GM12878 (cell line): ENCODE data around the gene CCDC106. TPM values are rescaled to one million over a fixed set of nuclear protein-coding genes. Genes with fewer than 3 reads are reported as not detected.
A peak's percentile ranks its signal among the peaks of the same experiment; 100 is the strongest.

Experiments
- CBFB ChIP-seq: IDR thresholded peaks from 2 replicates; pipeline ENCODE4 v1.6.1; 2016; ENCODE audit warnings: antibody characterized with exemption, low read depth
- CBX3 ChIP-seq: fragments of 200-600 bp; sonication (generic); IDR thresholded peaks from 2 replicates; pipeline ENCODE4 v1.6.1; 2016; ENCODE audit warnings: low read depth, borderline replicate concordance
- CREB1 ChIP-seq: IDR thresholded peaks from 2 replicates; pipeline ENCODE4 v1.6.1; 2012; ENCODE audit warnings: low read depth, mild to moderate bottlenecking, inconsistent platforms
- HCFC1 ChIP-seq: fragments of 150-350 bp; IDR thresholded peaks from 2 replicates; pipeline ENCODE4 v1.6.1; 2014; ENCODE audit warnings: low read length
- IRF4 ChIP-seq: IDR thresholded peaks from 2 replicates; pipeline ENCODE4 v1.6.1; 2011; ENCODE audit warnings: low read depth, low read length
- MTA2 ChIP-seq: fragments of 450-650 bp; IDR thresholded peaks from 2 replicates; pipeline ENCODE4 v1.6.1; 2016; ENCODE audit warnings: low read depth, mild to moderate bottlenecking, moderate library complexity
- MYC ChIP-seq: IDR thresholded peaks from 2 replicates; pipeline ENCODE4 v1.6.1; 2011; ENCODE audit warnings: mild to moderate bottlenecking, low read length, moderate library complexity, inconsistent platforms; ENCODE audit not compliant: insufficient read depth, insufficient replicate concordance, insufficient read length, severe bottlenecking
- POLR2AphosphoS5 ChIP-seq: IDR thresholded peaks from 2 replicates; pipeline ENCODE4 v1.6.1; 2011; ENCODE audit warnings: mild to moderate bottlenecking, low read length, inconsistent platforms
- PRDM15 ChIP-seq: fragments of 450-650 bp; formaldehyde crosslinking; IDR thresholded peaks from 2 replicates; pipeline ENCODE4 v1.4.0; 2020; ENCODE audit warnings: mild to moderate bottlenecking, moderate library complexity
- RELA ChIP-seq: fragments of 450-650 bp; IDR thresholded peaks from 2 replicates; pipeline ENCODE4 v1.8.0; 2014; ENCODE audit warnings: borderline replicate concordance; ENCODE audit not compliant: partially characterized antibody
- SIN3A ChIP-seq: IDR thresholded peaks from 2 replicates; pipeline ENCODE4 v1.6.1; 2012; ENCODE audit warnings: low read depth, low read length, improper control_type of control experiment
- STAT1 ChIP-seq: fragments of 450-650 bp; conservative IDR thresholded peaks from 2 replicates; pipeline ENCODE4 v1.6.1; 2014; ENCODE audit warnings: antibody characterized with exemption, mild to moderate bottlenecking
- SUZ12 ChIP-seq: fragments of 200-600 bp; sonication (generic); IDR thresholded peaks from one replicate; pipeline ENCODE4 v1.6.1; 2018; ENCODE audit warnings: antibody characterized with exemption, mild to moderate bottlenecking; ENCODE audit not compliant: unreplicated experiment
- TCF12 ChIP-seq: IDR thresholded peaks from 2 replicates; pipeline ENCODE4 v1.6.1; 2011; ENCODE audit warnings: low read depth, mild to moderate bottlenecking, low read length
- TCF3 ChIP-seq: IDR thresholded peaks from 2 replicates; pipeline ENCODE4 v1.6.1; 2012; ENCODE audit warnings: low read depth, mild to moderate bottlenecking, low read length, borderline replicate concordance; ENCODE audit not compliant: insufficient read depth
- YBX1 ChIP-seq: fragments of 450-650 bp; IDR thresholded peaks from 2 replicates; pipeline ENCODE4 v1.6.1; 2016; ENCODE audit warnings: antibody characterized with exemption
- YY1 ChIP-seq: IDR thresholded peaks from 2 replicates; pipeline ENCODE4 v1.6.1; 2011; ENCODE audit warnings: low read depth, mild to moderate bottlenecking, low read length
- ZBTB11 ChIP-seq: fragments of 450-650 bp; formaldehyde crosslinking; IDR thresholded peaks from 2 replicates; pipeline ENCODE4 v1.5.0; 2022; ENCODE audit warnings: mild to moderate bottlenecking, missing genetic modification characterization
- ZNF592 ChIP-seq: fragments of 450-650 bp; IDR thresholded peaks from 2 replicates; pipeline ENCODE4 v1.6.1; 2017; ENCODE audit warnings: mild to moderate bottlenecking, moderate library complexity
- polyA plus RNA-seq, 11 experiments: library from polyadenylated mRNA; depleted of rRNA in 4 of 11; unstranded in 6 of 11; stranded (reverse) in 5 of 11; fragments of >200 nt; fragmentation: Nextera tagmentation in 4 of 11; fragmentation: Illumina TruSeq in 1 of 11; extraction: Ambion mirVana in 4 of 11; extraction: Trizol in 1 of 11; gene quantifications; 1 replicate in 1 of 11; 2 replicates in 10 of 11; pipeline versions ENCODE4 v1.2.1 to v1.2.3, GENCODE V29; 2011 to 2016; ENCODE audit warnings: inconsistent platforms in 2 of 11, missing spikeins in 2 of 11, low read depth in 1 of 11
- total RNA-seq, 4 experiments: library from RNA; depleted of rRNA in 3 of 4; stranded (reverse); fragments of >200 nt in 3 of 4; fragmentation: Illumina TruSeq in 1 of 4; extraction: Trizol in 1 of 4; gene quantifications; 2 replicates each; pipeline versions ENCODE4 v1.2.1 to v1.2.3, GENCODE V29; 2013 to 2021

CCDC106 gene
- total and polyA plus RNA-seq, 10 of the 15 experiments (the other 5 are each of a cell fraction or from before 2014, with no cell fraction given): 0.04 to 35.9 (median 19.8) TPM

DNA sequence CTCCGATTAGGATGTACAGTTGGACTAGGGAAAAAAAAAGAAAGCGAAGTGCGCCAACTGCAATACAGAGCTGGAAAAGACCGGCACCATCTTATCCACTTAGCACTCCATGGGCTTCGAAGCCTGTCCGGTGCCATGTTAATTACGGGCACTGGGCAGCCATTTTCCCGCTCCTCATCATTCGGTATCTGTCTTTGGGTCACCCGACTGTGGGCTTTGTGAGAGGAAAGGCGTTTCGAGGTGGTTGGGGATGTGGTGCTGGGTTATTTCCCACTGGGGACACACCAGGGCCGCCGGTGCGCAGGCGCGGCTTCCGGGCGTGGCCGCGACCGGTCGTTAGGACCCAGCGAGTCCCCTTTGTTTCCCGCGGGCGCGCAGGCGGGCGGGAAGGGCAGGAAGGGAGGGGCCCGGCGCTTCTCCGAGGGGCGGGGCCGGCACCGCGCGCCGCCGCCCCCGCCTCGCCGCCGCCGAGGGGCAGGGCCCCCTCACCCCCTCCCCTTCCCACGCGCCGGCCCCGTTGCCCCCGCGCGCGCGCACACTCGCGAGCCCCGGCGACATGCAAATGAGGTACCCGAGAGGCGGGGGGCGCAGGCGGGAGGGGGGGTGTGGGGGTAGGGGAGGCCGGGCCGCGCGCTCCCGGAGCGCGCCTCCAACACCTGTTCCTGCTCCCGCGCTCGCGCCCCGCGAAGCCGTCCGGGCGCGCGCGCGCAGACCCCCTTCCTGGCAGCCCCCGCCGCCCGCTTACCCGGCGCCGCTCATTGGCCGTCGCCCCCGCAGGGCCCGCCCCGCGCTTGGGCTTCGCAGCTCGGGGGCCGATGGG, 48.0 kb upstream of the CCDC106 start, which contains the start of gene ZNF524 (continued):
- no peak for TF ChIP-seq ZBTB11 (CRISPR knock-in tag)
- TF ChIP-seq YY1: peak; percentile 93
- no peak for TF ChIP-seq MTA2
- no peak for TF ChIP-seq CBX3
- peak; percentile 40 for TF ChIP-seq RELA
- peak; percentile 45; the same call in 1 of the 2 replicates for TF ChIP-seq TCF12
- TF ChIP-seq CBFB: 0 out of 2 replicates have a peak, but pooled peaks have one; percentile 33
- peak; percentile 93; the same call in 1 of the 2 replicates for TF ChIP-seq STAT1
- no peak for TF ChIP-seq PRDM15 (CRISPR knock-in tag)
- peak; percentile 49 for TF ChIP-seq MYC
- no peak for TF ChIP-seq ZNF592
- 0 out of 2 replicates have a peak, but pooled peaks have one; percentile 24 for TF ChIP-seq TCF3
- TF ChIP-seq HCFC1: peak; percentile 66
- peak; percentile 25; the same call in 1 of the 2 replicates for TF ChIP-seq POLR2AphosphoS5
- TF ChIP-seq IRF4: no peak
- TF ChIP-seq SUZ12: no peak
- no peak for TF ChIP-seq YBX1
- peak; percentile 45; the same call in 1 of the 2 replicates for TF ChIP-seq CREB1
- peak; percentile 37; the same call in 1 of the 2 replicates for TF ChIP-seq SIN3A
